Measurements from ENCODE around the gene CDON. TPM values are rescaled to one million over a fixed set of nuclear protein-coding genes. Genes with fewer than 3 reads are reported as not detected.
"Not testable (repeated sequence)": the region's sequence is repeated elsewhere in the genome, so short reads cannot be mapped to it uniquely, and the experiment has no call there.

Gene CDON
- total and polyA plus RNA-seq, 9 donors, result 12.5 to 42.1 (median 23.3) TPM

DNA sequence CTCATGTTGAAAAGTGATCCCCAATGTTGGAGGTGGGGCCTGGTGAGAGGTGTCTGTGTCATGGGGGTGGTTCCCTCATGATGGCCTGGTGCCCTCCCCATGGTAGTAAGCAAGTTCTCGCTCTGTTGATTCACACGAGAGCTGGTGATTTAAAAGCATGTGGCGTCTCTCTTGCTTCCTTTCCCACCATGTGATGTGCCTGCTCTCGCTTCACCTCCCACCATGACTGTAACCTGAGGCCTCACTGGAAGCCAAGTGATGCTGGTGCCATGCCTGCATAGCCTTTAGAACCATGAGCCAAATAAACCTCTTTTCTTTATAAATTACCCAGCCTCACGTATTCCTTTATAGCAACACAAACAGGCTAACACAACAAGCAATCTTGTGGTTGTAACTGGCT, 64.4 kb downstream of the CDON start:
- Histone ChIP-seq H3K27me3 (ENCODE audit: control insufficient read depth, insufficient read depth, low read length) (no peaks in the 10 kb centered on the region), H3K4me3 (ENCODE audit: low read length) (no peak overlapping the region), H3K36me3 (ENCODE audit: control insufficient read depth, insufficient read depth, low read length) (peaks cover 38% of the 10 kb centered on the region), H3K9me3 (replicated peaks; ENCODE audit: control insufficient read depth, low read depth, low read length) (no peaks in the 10 kb centered on the region), H3K4me1 (ENCODE audit: control insufficient read depth, insufficient read depth, low read length) (no peaks in the 10 kb centered on the region), H3K27ac (ENCODE audit: low read length) (no peak overlapping the region)
- 93% methylated on average over 4 of the region's 5 CpGs for WGBS (ENCODE audit: insufficient coverage)
- no peak for DNase-seq

DNA sequence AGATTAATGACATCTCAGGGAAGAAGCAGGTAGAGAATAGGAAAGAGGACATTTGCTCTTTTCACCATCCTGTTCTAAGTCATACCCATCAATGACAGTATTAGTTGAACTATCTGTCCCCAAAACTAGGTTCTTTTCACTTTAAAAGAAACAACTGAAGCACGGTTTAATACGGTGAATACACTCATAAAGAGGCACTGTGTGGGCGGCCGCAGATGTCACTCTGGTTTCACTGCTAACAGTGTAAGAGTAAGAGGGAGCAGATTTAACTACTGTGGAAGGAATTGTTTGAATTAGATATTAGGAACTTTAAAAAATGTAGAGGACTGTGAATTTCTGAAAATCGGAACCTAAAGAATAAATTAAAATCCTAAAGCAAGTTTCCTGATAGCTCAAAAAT, 67.4 kb downstream of the CDON start:
- H3K27me3 ChIP-seq (ENCODE audit: control insufficient read depth, insufficient read depth, low read length), result no peaks in the 10 kb centered on the region
- DNase-seq, result no peak
- H3K36me3 ChIP-seq (ENCODE audit: control insufficient read depth, insufficient read depth, low read length), result peaks cover 34% of the 10 kb centered on the region
- no CpG with 5 or more reads among the region's 5 CpGs for WGBS (ENCODE audit: insufficient coverage)
- H3K27ac ChIP-seq (ENCODE audit: low read length), result no peak overlapping the region
- no peak overlapping the region for H3K4me3 ChIP-seq (ENCODE audit: low read length)
- no peaks in the 10 kb centered on the region for H3K9me3 ChIP-seq (replicated peaks; ENCODE audit: control insufficient read depth, low read depth, low read length)
- H3K4me1 ChIP-seq (ENCODE audit: control insufficient read depth, insufficient read depth, low read length), result no peaks in the 10 kb centered on the region

DNA sequence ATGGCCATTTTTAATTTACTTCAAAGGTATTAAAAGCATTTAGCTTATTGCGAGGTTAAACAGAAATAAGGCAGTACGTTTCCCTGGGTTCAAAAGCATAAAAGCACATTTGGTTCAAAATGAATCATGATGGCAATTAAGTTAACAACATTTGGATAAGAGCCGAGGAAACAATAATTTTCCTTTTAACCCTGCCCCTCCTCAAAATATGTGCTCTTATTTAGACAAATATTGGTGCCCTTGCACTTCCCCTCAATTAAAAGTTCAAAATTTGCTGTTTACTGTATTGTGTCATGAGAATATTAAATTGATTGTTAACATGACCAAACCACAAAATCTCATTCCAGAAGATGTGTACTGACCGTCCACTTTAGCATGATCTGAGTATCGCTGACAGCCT, 68.2 kb downstream of the CDON start:
- H3K9me3 ChIP-seq (replicated peaks; ENCODE audit: control insufficient read depth, low read depth, low read length), result no peaks in the 10 kb centered on the region
- no peaks in the 10 kb centered on the region for H3K27me3 ChIP-seq (ENCODE audit: control insufficient read depth, insufficient read depth, low read length)
- H3K4me1 ChIP-seq (ENCODE audit: control insufficient read depth, insufficient read depth, low read length), result no peaks in the 10 kb centered on the region
- DNase-seq, result no peak
- H3K27ac ChIP-seq (ENCODE audit: low read length), result no peak overlapping the region
- WGBS (ENCODE audit: insufficient coverage), result 80% methylated on average over 1 of the region's 5 CpGs
- no peak overlapping the region for H3K4me3 ChIP-seq (ENCODE audit: low read length)
- H3K36me3 ChIP-seq (ENCODE audit: control insufficient read depth, insufficient read depth, low read length), result peaks cover 35% of the 10 kb centered on the region

DNA sequence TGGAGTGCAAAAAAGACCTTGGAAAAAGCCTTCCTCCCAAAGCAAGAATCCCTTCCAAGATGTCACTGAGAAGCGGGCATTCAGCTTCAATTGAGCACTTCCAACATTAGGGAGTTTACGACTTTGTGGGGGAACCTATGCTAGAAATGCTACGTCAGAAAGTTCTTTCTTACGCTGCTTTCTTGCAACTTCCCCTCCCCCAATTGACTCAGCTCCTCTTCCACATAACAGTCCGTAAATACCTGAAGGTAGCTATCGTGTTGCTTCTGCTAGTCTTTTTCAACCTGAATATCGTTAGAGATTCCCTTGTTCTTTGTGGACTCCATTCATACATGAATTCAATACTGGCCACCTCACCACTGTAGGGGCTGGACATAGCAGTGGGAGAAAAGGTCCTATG, 69.8 kb downstream of the CDON start:
- 98% methylated on average over 6 of the region's 7 CpGs for WGBS (ENCODE audit: insufficient coverage)
- no peaks in the 10 kb centered on the region for H3K27me3 ChIP-seq (ENCODE audit: control insufficient read depth, insufficient read depth, low read length)
- peaks cover 37% of the 10 kb centered on the region for H3K36me3 ChIP-seq (ENCODE audit: control insufficient read depth, insufficient read depth, low read length)
- H3K4me3 ChIP-seq (ENCODE audit: low read length), result no peak overlapping the region
- no peak for DNase-seq
- H3K4me1 ChIP-seq (ENCODE audit: control insufficient read depth, insufficient read depth, low read length), result no peaks in the 10 kb centered on the region
- H3K9me3 ChIP-seq (replicated peaks; ENCODE audit: control insufficient read depth, low read depth, low read length), result no peaks in the 10 kb centered on the region
- no peak overlapping the region for H3K27ac ChIP-seq (ENCODE audit: low read length)

DNA sequence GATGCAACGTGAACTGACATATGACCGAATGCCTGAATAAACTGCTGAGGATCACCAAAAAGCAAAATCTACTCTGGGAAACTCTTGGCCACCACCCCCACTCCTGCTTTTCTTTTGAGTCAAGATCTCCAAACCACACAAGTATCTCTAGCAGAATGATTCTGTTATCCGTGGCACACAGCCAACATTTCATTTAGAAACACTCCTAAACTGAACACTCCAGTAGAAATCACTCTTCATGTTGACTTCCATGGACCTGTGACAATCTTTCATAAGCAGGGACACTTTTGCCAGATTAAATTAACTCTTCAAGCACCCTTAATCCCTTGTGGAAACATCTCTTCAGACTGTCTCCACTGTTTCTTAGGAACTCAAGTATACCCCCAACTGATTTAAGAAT, 72.4 kb downstream of the CDON start:
- peak; percentile 73 for DNase-seq
- Histone ChIP-seq H3K9me3 (replicated peaks; ENCODE audit: control insufficient read depth, low read depth, low read length) (no peaks in the 10 kb centered on the region), H3K4me3 (ENCODE audit: low read length) (no peak overlapping the region), H3K27ac (ENCODE audit: low read length) (no peak overlapping the region), H3K36me3 (ENCODE audit: control insufficient read depth, insufficient read depth, low read length) (peaks cover 27% of the 10 kb centered on the region), H3K4me1 (ENCODE audit: control insufficient read depth, insufficient read depth, low read length) (no peaks in the 10 kb centered on the region), H3K27me3 (ENCODE audit: control insufficient read depth, insufficient read depth, low read length) (no peaks in the 10 kb centered on the region)
- WGBS (ENCODE audit: insufficient coverage), result 18% methylated on average over 1 of the region's 3 CpGs

DNA sequence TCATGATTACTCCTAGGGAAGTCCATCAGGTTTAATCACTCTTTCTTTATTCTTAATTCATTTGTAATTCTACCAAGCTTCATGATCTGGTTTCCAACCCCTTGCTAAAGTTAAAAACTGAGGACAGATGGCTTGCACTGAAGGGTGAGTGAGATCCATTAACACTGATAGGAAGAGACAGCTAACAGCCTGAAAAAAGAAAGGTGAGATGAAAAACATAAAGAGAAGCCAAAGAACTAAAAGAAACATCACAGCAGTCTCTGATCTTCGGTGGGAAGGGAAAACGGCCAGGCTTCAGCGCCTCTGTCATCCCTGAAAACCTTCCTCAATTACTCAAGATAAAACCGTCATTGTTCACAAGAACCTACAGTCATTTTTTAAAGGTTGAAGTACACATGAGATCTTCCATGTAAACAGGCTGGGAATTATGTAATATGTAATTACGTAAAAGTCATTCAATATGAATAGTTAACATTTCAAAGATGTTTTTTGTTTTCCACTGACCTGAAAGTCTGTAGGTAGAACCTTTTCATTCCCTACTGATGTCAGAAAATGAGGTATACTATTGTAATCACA, 75.5 kb downstream of the CDON start:
- Histone ChIP-seq H3K4me3 (ENCODE audit: low read length) (no peak overlapping the region), H3K27me3 (ENCODE audit: control insufficient read depth, insufficient read depth, low read length) (no peaks in the 10 kb centered on the region), H3K4me1 (ENCODE audit: control insufficient read depth, insufficient read depth, low read length) (no peaks in the 10 kb centered on the region), H3K9me3 (replicated peaks; ENCODE audit: control insufficient read depth, low read depth, low read length) (no peaks in the 10 kb centered on the region), H3K27ac (ENCODE audit: low read length) (no peak overlapping the region), H3K36me3 (ENCODE audit: control insufficient read depth, insufficient read depth, low read length) (peaks cover 26% of the 10 kb centered on the region)
- WGBS (ENCODE audit: insufficient coverage), result no CpG with 5 or more reads among the region's 5 CpGs
- no peak for DNase-seq

DNA sequence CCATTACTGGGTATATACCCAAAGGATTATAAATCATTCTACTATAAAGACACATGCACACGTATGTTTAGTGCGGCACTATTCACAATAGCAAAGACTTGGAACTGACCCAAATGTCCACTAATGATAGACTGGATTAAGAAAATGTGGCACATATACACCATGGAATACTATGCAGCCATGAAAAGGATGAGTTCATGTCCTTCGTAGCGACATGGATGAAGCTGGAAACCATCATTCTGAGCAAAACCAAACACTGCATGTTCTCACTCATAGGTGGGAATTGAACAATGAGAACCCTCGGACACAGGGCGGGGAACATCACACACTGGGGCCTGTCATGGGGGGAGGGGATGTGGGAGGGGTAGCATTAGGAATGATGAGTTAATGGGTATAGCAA, 76.7 kb downstream of the CDON start:
- not testable (repeated sequence) for H3K27me3 ChIP-seq (ENCODE audit: control insufficient read depth, insufficient read depth, low read length); DNase-seq; H3K4me1 ChIP-seq (ENCODE audit: control insufficient read depth, insufficient read depth, low read length); H3K4me3 ChIP-seq (ENCODE audit: low read length); H3K27ac ChIP-seq (ENCODE audit: low read length); H3K9me3 ChIP-seq (replicated peaks; ENCODE audit: control insufficient read depth, low read depth, low read length)
- no CpG with 5 or more reads among the region's 6 CpGs for WGBS (ENCODE audit: insufficient coverage)
- peaks cover 27% of the 10 kb centered on the region for H3K36me3 ChIP-seq (ENCODE audit: control insufficient read depth, insufficient read depth, low read length)

DNA sequence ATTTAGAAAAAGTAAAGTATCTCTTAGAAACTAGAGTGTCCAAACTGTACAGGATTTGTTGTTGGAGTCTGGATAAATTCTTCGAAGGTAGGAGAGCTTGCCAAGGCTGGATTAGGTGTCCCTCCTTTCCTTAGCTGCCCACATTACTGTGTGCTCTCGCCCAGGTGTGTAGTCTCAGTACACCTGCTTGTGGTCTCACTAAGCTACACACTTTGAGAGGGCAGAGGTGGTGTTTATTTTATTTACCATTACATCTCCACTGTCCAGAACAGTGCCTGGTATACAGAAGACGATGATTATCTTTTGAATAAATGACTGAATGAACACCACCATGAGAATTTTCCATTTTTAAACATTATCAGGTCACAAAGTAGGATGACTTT, 80.3 kb downstream of the CDON start:
- Histone ChIP-seq H3K27me3 (ENCODE audit: control insufficient read depth, insufficient read depth, low read length) (no peaks in the 10 kb centered on the region), H3K4me1 (ENCODE audit: control insufficient read depth, insufficient read depth, low read length) (no peaks in the 10 kb centered on the region), H3K36me3 (ENCODE audit: control insufficient read depth, insufficient read depth, low read length) (peaks cover 18% of the 10 kb centered on the region), H3K9me3 (replicated peaks; ENCODE audit: control insufficient read depth, low read depth, low read length) (no peaks in the 10 kb centered on the region), H3K4me3 (ENCODE audit: low read length) (no peak overlapping the region), H3K27ac (ENCODE audit: low read length) (no peak overlapping the region)
- no CpG with 5 or more reads among the region's 3 CpGs for WGBS (ENCODE audit: insufficient coverage)
- no peak for DNase-seq

DNA sequence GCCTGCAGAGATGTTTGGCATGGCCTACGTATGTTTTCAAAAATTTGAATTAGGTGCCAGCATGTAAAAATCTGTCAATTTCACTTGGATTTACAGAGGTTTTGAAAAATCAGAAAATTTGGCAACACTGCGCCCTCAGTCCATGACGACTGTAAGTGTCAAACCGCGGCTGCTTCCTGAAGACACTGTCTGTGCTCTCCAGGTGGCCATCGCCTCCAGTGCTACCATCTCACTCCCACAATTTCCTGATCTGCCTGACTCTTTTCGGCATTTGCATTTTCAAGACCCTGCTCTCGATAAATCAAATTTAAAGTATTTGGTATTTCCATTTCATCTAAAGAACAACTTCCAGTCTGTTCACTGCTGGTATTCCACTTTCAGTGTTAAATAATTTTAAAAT, 82.2 kb downstream of the CDON start:
- Histone ChIP-seq H3K27ac (ENCODE audit: low read length) (no peak overlapping the region), H3K36me3 (ENCODE audit: control insufficient read depth, insufficient read depth, low read length) (peaks cover 18% of the 10 kb centered on the region), H3K9me3 (replicated peaks; ENCODE audit: control insufficient read depth, low read depth, low read length) (no peaks in the 10 kb centered on the region), H3K4me1 (ENCODE audit: control insufficient read depth, insufficient read depth, low read length) (no peaks in the 10 kb centered on the region), H3K4me3 (ENCODE audit: low read length) (no peak overlapping the region), H3K27me3 (ENCODE audit: control insufficient read depth, insufficient read depth, low read length) (no peaks in the 10 kb centered on the region)
- DNase-seq, result no peak
- WGBS (ENCODE audit: insufficient coverage), result 79% methylated on average over 5 of the region's 8 CpGs

DNA sequence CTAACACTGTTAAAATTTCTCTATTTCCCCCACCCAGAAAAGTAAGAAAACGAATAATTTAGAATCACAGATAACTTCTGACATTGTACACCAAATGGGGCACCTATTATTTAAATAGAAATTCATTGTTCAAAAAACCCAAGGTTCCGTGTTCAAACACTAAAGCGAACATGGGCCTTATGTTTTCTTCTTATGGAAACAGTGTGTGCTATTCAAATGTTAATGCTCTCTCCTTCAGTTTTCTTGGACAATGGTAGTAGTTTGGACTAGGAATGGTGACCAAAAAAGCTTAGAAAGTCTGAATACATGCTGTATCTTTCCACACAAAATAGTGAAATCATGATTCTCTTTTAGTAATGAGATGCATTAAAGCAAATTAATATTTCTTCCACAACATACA, 83.2 kb downstream of the CDON start:
- no peak for DNase-seq
- WGBS (ENCODE audit: insufficient coverage), result no CpG with 5 or more reads among the region's 3 CpGs
- Histone ChIP-seq H3K4me1 (ENCODE audit: control insufficient read depth, insufficient read depth, low read length) (no peaks in the 10 kb centered on the region), H3K27ac (ENCODE audit: low read length) (no peak overlapping the region), H3K9me3 (replicated peaks; ENCODE audit: control insufficient read depth, low read depth, low read length) (no peaks in the 10 kb centered on the region), H3K36me3 (ENCODE audit: control insufficient read depth, insufficient read depth, low read length) (peaks cover 18% of the 10 kb centered on the region), H3K27me3 (ENCODE audit: control insufficient read depth, insufficient read depth, low read length) (no peaks in the 10 kb centered on the region), H3K4me3 (ENCODE audit: low read length) (no peak overlapping the region)

DNA sequence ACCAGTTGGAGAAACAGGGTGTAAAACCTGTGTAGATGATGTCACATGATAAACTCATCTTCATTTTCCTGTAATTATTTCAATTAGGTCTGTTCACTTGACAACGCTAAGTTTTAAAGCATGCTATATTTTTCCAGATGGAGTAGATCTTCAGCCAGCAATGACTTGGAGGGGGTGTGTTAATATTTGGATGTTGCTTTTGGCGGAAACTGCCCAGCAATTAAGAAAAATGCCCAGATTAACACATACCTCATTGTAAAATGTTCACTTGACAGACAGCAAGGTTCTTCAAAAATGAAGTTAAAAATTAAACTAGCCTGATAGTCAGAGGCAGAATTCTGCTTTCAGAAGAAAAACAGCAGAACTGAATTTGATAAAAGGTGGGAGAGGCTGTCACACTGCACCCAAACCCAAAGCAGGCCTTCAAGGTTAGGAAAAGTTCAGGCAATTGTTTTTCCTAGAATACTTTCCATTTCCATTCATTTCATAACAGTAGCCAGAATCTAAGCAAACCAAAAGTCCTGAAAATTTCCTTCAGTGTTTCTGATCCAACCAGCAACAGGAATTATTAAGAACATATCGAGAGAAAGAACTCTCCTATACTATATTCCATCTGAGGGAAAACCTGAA, 83.8 kb downstream of the CDON start:
- peak; percentile 80 for DNase-seq
- peaks cover 15% of the 10 kb centered on the region for H3K36me3 ChIP-seq (ENCODE audit: control insufficient read depth, insufficient read depth, low read length)
- no peaks in the 10 kb centered on the region for H3K27me3 ChIP-seq (ENCODE audit: control insufficient read depth, insufficient read depth, low read length)
- H3K27ac ChIP-seq (ENCODE audit: low read length), result peak overlapping the region; percentile 47
- no peak overlapping the region for H3K4me3 ChIP-seq (ENCODE audit: low read length)
- no CpG with 5 or more reads among the region's 3 CpGs for WGBS (ENCODE audit: insufficient coverage)
- no peaks in the 10 kb centered on the region for H3K9me3 ChIP-seq (replicated peaks; ENCODE audit: control insufficient read depth, low read depth, low read length)
- no peaks in the 10 kb centered on the region for H3K4me1 ChIP-seq (ENCODE audit: control insufficient read depth, insufficient read depth, low read length)
